HEK293T (cell line): ENCODE measurements around the gene FAM78B.

Experiments used
- BHLHE40 ChIP-seq: fragments of 450-650 bp; IDR thresholded peaks from 2 replicates; pipeline ENCODE4 v1.6.1; 2016; ENCODE audit warnings: mild to moderate bottlenecking, moderate library complexity, borderline replicate concordance
- CTBP1 ChIP-seq: fragments of 450-650 bp; IDR thresholded peaks from 2 replicates; pipeline ENCODE4 v1.6.1; 2016; ENCODE audit warnings: borderline replicate concordance
- FOXM1 ChIP-seq: fragments of 450-650 bp; IDR thresholded peaks from 2 replicates; pipeline ENCODE4 v1.6.1; 2017; ENCODE audit warnings: mild to moderate bottlenecking, borderline replicate concordance
- HDGF ChIP-seq: fragments of 450-650 bp; IDR thresholded peaks from 2 replicates; pipeline ENCODE4 v1.6.1; 2017; ENCODE audit warnings: antibody characterized with exemption, borderline replicate concordance
- NFRKB ChIP-seq: fragments of 450-650 bp; IDR thresholded peaks from 2 replicates; pipeline ENCODE4 v1.6.1; 2016; ENCODE audit warnings: mild to moderate bottlenecking, moderate library complexity
- SP1 ChIP-seq: fragments of 450-650 bp; IDR thresholded peaks from 2 replicates; pipeline ENCODE4 v1.6.1; 2017
- SUZ12 ChIP-seq: fragments of 450-650 bp; IDR thresholded peaks from 2 replicates; pipeline ENCODE4 v1.6.1; 2016; ENCODE audit warnings: mild to moderate bottlenecking
- TARDBP ChIP-seq: fragments of 450-650 bp; IDR thresholded peaks from 2 replicates; pipeline ENCODE4 v1.6.1; 2016
- TF ChIP-seq, protein P1 (sequence below): fragments of 450-650 bp; IDR thresholded peaks from 2 replicates; pipeline ENCODE4 v1.6.1; 2016

DNA sequence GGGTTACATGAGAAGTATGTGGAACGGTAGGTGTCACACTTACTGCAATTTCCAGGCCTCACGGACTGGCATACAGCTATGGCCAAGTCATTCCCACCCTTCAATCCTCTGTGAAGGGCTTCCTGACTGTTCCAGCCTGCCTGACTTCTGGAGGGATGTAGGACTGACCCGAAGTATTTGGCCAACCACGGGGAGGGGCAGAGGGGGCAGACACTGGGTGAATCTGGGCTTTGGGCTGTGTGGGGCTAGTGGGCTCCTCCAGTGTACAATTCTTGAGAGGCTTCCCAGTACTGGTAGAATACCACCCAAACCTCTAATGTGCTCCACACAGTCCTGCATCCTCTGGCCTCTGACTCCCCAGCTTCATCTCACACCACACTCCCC, 78.2 kb downstream of the FAM78B start:
- TF ChIP-seq HDGF (no peak), BHLHE40 (no peak), SP1 (no peak), NFRKB (no peak), SUZ12 (no peak), FOXM1 (no peak), TARDBP (no peak), CTBP1 (no peak)
- TF ChIP-seq, protein P1, sequence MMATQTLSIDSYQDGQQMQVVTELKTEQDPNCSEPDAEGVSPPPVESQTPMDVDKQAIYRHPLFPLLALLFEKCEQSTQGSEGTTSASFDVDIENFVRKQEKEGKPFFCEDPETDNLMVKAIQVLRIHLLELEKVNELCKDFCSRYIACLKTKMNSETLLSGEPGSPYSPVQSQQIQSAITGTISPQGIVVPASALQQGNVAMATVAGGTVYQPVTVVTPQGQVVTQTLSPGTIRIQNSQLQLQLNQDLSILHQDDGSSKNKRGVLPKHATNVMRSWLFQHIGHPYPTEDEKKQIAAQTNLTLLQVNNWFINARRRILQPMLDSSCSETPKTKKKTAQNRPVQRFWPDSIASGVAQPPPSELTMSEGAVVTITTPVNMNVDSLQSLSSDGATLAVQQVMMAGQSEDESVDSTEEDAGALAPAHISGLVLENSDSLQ: no peak
